HG02759 (cell line): ENCODE measurements around the gene CMSS1.
"Not testable (repeated sequence)": the region's sequence is repeated elsewhere in the genome, so short reads cannot be mapped to it uniquely, and the experiment has no call there.

Experiments
- ATAC-seq: cut with Tn5 transposase; IDR thresholded peaks from one replicate; pipeline ENCODE4 v1.9.1; 2021; ENCODE audit warnings: mild to moderate bottlenecking, moderate library complexity; ENCODE audit not compliant: unreplicated experiment

Gene CMSS1

DNA sequence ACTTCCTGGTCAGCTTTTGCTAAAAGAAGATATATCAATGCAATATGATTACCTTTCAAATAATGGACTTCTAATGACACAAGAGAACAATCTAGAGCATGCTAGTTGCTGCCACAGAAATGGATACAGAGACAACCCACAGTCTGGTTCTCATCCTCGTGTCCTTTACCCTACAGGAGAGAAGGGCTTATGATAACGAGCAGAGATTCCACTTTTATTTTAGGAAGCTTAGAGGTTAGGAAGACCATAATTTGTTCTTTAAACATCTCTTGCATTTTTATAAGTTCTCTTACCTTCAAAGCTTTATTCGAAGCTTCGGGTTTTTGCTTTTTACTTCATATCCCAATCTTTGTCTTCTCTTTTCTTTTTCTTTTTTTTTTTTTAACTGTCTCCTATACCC, 257.5 kb downstream of the CMSS1 start:
- no peak for ATAC-seq

DNA sequence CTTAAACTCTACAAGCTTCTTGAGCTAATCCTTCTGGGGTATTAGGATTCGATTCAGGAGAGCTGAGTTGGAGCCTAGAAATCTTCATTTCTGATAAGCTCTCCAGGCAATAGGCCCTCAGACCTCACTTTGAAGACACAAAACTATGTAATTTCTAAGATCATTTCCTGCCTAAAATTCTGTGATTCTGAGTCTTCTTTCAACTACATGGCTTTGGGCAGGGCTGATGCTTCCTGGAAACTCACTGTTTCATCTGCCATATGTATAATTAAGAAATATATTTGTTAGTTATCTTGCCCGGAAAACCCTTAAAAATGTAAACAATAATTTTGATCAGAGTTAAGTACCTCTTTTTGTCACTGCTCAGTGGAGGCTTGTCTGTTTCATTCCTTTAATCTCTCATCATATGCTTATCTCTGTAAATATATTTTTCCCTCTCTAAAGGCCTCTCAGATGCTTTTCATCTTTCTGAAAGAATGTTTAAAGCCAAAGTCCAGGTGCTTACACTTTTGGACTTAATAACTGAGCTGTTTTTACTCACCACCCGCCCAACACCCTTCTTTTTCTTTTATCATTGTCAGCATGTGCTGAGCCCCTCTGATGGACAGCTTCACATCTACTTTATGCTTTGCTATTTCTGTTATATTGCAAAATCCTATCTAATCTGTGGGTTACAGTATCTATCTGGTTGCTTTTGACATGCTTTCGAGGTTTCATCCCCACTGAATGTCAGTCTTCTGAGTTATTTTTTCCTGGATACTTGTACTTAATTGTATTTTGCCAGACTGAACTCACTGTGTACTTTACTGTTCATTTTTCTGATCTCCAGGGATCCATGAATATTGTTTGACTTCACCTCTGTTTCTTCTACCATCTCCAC, 258.4 kb downstream of the CMSS1 start:
- ATAC-seq = no peak

DNA sequence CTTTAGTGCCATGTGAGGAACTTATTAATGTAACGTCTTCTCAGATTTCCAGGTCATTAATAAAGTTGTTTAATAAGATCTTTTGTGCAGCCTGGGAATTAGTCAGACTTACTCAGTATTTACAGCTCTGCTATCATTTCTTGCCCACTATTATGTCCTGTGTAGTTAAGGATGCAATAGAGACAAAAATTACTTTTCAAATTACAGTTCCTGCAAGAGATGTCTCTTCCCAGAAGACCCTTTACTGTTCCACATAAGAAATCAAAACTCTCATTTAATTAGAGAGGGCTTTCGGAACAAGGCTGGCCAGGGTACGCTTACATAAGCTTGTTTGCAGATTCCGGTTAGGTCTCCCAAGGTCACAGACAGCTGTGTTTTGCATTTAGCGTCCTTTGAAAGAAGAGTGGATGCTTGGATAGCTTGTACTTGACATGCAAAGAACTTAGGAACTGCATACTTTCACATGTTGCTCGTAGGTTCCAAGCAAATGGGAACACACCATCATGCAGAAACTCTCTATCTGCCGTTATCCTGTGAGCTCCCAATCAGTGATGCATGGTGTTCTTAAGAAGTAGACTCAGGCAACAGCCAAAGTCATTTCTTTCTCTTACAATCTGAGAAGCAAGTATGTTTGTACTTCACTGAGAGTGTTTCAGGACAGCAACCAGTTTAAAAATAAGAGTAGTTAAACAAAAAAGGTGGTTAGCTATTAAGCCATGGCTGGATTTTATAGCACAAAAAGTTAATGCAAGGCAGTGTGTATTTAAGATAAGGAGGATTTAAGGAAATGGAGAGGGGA, 259.3 kb downstream of the CMSS1 start:
- no peak for ATAC-seq

DNA sequence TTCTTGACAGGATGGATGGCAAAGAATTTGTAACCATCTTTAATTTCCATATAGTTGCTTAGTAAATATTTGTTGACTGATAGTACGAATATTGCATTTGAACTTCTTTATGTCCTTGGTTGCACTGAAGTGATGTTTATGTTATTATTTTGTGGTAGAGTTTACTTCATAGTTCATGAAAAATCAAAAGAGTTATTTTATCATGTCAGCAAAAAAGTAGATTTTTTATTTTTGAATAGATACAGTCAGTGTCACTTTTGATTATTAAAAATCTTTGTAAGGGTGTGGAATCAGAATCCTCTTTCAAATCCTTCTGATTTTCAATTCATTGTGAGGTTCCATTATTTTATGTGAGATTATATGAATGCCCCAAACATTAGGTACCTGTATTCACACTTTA, 261.7 kb downstream of the CMSS1 start:
- ATAC-seq = no peak

DNA sequence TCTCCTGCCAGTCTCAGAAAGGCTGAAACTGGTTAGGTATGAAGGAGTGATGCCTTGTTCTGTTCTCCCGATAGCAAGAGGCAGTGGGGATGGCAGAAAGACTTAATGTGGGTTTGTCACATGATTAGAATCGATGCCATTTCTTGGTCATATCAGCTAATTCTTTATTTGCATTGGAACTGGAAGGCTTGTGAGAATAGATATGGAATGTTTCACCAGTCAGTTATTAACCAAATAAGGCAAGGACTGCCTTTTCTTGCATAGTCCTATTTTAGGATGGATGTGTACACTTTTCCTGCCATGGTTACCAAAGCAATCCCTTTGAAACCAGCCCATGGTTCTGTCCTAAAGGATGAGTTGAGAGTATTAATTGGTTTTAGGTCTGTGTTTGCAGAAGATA, 262.9 kb downstream of the CMSS1 start:
- no peak for ATAC-seq

DNA sequence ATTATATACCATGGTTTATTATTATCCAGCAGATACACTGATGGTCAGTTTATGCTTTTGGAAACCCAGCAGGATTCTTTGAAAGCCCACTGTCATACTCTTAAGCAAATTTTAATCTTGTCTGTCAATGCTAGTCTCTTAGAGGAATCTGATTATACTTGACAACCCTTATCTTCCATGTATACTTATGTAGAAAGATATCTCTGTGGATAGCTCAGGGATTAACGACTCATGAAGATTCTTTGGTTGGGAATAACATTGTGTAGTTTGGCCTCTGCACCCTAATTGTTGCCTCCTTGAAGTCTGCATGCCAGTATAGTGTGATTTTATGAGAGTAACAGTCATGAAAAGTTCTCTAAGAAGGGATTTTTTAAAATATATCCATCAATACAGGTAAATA, 263.6 kb downstream of the CMSS1 start:
- no peak for ATAC-seq

DNA sequence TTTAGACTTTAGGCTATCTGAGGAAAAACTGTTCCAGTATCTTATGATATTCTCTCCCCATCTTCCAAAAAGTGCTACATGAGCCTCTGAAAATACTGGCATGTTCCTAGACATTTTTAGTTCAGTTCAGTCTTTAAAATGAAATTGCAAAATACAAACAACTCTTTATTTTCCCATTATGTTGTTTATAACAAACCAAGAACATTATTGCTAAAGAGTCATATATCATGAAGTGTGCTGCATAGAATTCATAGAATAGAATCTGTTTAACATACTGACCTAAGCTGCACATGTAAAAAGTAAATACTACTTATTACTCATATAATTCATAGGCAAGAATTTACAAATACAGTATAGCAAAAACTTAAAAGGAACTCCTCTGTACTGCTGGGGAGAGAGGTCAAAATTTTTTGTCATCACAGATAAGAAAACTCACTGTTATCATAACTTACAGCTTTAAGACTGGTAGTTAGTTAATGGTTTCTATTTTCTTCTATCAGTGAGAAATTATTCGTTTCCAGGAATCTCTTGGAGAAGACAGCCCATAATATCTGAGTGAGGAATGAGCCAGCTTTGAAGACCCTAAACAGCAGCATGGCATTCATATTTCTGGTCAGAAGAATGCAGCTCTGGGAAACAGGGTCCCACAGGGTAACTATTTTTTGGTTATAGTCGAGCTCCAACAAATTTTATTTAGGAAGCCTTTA, 264.5 kb downstream of the CMSS1 start:
- ATAC-seq = no peak

DNA sequence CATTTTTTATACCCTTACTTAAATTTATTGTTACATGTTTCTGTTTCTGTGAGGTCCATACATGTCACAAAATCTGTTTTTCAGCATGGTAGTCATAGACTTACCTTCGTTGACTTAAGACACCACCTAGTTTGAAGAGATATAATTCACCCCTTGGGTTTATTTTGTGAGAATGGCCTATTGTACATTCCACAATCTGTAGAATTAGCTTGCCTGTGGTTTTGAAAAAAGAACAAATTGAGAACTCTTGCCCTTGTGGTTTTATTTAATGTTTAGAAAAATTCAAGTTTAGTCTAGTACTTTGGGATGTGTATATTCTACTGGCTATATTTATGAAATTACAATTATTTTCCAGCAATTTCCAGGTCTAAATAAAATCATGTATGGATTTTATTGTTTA, 265.1 kb downstream of the CMSS1 start:
- no peak for ATAC-seq

DNA sequence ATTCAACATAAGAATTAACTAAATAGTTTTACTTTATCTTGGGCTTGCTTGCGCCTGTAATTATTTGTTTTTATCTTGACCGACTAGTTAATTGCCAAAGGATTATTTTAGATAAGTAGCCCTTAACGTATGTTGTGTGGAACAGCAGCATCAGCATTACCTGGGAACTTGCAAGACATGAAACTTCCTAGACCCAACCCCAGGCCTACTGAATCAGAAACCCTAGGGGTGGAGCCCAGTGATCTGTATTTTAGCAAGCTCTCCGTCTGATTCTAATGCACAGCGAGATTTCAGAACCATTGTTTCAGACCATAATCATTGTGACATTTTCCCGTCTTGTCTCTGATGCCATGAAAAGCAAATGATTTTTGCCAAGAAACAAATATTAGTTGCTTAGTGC, 265.5 kb downstream of the CMSS1 start:
- no peak for ATAC-seq

DNA sequence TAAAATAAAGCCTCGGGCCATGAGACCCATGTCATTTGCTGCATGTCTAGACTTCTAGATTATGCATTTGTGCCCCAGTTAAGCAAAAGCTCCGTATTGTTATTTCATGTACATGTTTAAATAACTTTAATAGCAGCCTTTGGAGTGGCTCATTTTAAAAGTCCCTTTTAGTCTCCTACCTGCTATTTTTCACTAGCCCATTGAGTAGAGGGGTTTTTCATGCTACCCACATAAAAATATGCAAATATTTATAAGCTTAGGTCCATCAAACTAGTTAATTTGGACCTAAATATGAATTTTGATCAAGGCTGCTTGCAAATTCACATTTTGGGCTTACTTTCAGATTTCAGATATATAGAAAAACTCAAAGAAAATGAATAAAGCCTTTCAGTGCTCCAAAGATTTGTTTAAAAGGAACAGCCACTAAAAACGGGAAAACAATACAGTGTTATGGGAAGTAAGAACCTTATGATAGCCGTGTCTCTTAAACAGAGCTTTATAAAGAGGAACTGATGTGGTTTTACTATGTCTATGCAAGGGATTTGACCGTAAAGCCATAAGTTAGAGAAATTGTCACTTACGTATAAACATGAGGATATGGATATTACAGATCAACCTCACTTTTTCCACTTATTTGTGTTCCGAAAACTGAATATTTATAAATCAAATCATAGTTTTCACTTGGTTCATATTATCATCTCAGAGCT, 266.6 kb downstream of the CMSS1 start:
- no peak for ATAC-seq

DNA sequence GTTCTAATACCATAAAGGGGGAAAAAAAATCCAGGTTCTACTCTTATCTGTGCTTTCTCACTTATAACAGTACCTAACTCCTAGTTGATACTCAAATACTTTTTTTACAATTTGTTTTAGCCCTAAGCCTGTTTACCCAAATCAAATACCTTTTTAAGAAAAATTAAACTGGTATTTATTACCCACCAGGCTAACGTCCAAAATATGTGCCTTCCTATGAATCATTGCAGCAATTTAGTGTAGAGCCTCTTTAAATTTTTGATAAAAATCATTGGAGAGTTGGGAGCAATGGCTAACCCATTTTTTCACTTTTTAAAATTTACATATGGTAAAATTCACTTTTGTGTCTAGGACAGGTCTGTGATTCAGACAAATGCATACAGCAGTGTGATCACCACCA, 268.7 kb downstream of the CMSS1 start:
- no peak for ATAC-seq

DNA sequence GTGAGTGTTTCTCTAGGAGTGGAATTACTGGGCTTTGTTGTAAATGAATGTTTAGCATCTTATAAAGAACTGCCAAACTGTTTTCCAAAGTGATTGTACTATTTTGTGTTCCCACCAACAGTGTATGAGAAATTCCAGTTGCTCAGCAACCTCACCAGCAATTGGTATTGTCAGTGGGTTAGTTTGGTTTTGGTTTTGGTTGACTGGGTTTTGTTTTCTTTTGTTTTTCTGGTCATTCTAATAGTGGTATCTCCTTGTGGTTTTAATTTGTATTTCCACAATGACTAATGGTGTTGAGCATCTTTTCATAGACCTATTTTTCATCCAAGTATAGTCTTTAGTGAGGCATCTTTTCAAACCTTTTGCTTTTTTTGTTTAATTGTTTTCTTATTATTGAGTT, 269.5 kb downstream of the CMSS1 start:
- ATAC-seq = peak; percentile 89

DNA sequence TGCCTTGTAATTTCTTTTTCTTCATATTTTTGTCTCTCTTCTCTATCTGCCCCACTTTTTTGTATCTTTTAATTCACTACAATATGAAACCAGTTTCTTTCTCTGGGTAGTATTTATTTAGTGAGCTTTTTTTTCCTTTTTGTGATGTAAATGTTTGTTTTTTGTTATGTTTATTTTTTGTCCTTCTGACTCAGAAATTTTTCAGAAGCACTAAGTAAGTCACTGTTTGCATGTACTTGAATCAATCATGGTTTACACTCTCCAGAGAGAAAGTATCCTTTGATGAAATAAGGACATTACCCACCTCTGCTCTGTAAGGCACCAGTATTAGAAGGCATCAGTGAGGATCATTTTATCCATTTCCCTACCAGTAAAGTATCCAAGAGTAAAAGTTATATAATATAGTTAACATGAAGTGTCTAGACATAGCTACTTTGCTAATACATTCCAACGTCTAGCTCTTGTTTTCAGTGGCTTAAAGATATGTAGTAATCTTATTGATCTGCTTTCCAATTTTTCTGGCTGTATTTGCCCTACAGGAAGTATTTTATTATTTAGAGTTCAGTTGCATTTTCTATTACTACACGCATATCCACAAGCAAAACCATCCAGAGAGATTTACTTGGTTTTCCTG, 271.2 kb downstream of the CMSS1 start:
- ATAC-seq = no peak

DNA sequence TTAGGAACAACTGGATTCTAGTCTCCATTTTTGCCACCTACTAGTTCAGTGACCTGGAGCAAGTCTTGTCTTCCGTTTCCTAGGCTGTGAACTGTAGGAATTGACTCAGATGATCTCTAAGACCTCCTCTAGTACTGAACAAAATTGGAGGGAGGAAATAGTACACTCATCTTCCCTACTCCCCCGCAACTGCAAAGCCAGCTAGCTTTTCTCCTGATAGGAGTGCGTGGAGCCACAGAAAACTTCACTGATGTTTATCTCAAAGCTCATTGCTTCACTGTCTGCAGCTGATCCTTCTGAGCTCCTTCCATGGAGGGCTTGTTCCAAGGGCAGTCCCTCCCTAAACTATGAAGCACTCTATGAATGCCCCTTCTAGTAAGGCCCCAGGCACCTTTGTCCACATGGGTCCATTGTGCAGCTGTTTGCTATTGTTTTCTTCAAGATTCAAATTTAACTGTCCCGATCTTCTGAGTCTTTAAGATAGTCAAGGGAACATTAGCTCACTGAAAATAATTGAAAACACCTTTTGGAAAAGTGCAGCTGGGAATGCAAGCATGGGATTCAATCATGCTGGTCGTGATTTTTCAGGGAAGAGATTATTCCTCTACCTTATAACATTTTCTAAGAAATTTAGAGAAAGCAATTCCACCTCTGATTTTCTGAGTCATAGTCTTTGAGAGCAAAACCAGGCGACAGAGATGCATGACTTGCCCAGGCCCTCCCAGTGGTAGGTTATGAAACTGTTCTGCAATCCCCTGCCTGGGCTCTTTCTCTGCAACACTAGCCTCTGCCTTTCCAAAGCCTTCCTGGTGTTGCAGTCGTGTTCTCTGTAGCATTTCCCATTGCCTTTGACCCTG, 272.4 kb downstream of the CMSS1 start:
- peak; percentile 79 for ATAC-seq

DNA sequence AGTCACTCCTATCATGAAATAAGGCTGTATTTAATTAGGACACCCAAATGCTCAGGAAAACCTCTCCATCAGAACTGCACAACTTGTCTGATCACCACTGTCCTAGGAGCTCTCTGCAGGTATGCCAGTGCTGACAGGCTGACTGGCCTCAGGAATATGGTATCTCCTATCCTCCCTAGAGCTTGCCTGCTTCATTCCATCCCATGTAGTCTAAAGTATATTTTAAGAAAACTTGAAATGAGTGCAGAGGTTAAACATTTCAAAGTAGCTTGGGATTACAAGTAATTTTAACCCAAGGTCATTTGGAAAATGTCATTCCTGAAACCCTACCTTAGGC, 273.0 kb downstream of the CMSS1 start:
- ATAC-seq = peak; percentile 16

DNA sequence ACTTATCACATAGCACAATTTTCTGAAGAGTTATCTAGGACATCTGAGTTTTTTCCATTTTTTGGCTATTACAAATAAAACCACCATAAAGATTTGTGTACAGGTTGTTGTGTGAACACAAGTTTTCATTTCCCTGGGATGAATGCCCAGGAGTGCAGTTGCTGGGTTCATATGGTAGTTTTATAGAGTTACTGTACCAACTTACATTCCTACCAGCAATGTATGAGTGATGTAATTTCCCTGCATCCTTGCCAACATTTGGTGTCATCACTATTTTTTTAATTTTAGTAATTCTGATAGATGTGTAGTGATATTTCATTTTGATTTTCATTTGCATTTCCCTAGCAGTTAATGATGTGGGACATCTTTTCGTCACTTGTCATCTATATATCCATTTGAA, 276.2 kb downstream of the CMSS1 start:
- ATAC-seq = no peak

DNA sequence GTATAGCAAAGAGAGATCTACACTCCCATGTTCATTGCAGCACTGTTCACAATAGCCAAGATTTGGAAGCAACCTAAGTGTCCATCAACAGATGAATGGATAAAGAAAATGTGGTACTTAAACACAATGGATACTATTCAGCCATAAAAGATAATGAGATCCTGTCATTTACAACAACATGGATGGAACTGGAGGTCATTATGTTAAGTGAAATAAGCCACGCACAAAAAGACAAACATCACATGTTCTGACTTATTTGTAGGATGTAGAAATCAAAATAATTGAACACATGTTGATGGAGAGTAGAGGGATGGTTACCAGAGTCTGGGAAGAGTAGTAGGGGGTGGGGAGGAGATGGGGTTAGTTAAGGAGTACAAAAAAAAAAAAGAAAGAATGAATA, 278.6 kb downstream of the CMSS1 start:
- not testable (repeated sequence) for ATAC-seq

DNA sequence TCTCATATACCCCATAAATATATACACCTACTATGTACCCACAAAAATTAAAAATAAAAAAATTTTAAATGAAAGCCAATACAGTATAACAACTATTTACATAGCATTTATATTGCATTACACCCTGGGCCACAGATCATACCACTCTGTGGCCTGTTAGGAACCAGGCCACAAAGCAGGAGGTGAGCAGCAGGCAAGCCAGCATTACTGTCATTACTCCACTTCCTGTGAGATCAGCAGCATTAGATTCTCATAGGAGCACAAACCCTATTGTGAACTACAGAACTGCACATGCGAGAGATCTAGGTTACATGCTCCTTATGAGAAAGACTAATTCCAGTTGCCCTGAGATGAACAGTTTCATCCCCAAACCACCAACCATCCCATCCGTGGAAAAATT, 279.2 kb downstream of the CMSS1 start:
- no peak for ATAC-seq

DNA sequence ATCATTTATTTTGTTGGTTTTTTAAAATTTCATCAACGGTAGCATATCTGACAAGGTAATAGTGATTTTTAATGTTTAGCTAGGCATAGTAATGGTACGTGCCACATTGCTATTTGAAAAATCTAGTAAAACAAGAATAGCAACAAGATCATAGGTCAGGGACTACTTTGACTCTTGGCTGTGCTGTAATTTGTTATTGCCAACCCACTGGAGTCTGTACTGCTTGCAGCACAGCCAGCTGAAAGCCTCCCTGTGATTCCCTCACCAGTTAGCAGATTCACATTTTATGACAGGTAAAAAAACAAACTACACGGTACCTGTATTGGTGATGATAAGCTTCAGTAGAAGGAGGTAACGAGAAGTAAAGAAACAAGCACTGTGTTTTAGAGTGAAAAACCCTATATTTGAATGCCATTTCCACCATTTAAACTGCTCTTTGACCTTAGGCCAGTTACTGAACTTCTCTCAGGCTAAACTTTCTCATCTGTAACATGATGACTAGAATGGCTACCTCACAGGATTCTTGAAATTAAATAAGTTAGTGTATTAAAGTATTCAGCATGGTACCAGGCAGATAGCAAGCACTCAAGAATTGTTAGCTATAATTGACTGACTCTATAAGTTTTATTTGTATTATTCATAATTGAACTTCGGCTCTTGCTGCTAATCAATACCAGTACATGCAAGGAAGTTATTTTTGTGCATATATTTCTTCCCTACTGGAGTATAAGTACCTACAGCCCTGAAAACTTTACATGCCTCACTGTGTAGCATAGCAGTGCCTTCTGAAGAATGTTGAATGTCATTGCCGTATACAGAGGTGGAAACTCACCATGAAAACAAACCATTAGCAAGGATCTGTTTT, 280.5 kb downstream of the CMSS1 start:
- no peak for ATAC-seq
